Renal cortical epithelial cell (primary cell): ENCODE data around the gene TBC1D22A. TPM values are rescaled to one million over a fixed set of nuclear protein-coding genes. Genes with fewer than 3 reads are reported as not detected.

Experiments used
- DNase-seq: peaks from one replicate; pipeline ENCODE4 v3.0.0-alpha.2; 2011; ENCODE audit warnings: low read depth
- total RNA-seq: library from RNA; depleted of rRNA; stranded (reverse); fragments of >200 nt; gene quantifications from 2 replicates; pipeline ENCODE4 v1.2.3, GENCODE V29; 2014

TBC1D22A gene
- total RNA-seq, 1 donor from 2014 or later = 20.0 TPM

DNA sequence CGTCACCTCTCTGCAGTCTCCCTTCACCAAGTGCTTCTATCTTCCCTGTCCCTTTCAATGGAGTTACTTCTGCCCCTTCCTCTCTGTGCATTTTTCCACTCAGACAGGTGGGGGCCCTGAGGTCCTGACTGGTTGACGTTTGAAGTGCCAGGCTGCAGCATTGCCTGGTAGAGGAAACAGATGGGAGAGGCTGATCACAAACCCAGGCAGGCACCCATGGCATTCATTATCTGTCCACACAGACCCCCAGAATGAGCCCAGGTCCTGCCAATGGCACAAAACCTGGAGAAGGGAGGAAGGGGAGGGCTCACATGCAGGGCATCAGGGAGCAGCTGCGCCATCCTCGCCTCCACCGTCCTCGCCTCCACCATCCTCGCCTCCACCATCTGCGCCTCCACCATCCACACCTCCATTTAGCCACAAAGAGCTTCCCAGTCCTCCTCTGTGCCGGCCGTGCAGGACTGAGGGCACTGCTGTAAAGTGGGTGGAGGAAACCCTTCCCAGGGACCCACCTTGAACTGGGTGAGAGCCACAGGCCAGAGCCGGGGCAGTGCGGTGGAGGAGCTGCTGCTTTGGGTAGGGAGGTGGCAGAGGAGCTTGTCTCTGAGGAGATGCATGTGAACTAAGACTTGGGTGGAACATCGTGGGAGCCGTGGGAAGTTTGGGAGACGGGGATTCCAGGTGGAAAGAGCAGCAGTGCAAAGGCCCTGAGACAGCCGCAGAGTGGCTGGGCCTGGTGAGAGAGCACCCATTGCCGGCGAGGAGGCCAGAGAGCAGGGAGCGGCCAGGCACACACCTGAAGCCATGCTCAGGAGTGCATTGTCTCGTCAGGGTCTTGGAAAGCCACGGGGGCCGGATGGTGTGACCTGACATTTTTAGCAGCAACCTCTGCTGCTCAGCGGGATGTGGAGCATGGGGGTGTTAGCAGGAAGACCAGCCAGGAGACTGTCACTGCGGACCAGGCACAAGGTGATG lies 145.1 kb downstream of the TBC1D22A start:
- no peak for DNase-seq

GRCh38 chr22:46908641-46909107 lies 146.2 kb downstream of the TBC1D22A start:
- no peak for DNase-seq

DNA sequence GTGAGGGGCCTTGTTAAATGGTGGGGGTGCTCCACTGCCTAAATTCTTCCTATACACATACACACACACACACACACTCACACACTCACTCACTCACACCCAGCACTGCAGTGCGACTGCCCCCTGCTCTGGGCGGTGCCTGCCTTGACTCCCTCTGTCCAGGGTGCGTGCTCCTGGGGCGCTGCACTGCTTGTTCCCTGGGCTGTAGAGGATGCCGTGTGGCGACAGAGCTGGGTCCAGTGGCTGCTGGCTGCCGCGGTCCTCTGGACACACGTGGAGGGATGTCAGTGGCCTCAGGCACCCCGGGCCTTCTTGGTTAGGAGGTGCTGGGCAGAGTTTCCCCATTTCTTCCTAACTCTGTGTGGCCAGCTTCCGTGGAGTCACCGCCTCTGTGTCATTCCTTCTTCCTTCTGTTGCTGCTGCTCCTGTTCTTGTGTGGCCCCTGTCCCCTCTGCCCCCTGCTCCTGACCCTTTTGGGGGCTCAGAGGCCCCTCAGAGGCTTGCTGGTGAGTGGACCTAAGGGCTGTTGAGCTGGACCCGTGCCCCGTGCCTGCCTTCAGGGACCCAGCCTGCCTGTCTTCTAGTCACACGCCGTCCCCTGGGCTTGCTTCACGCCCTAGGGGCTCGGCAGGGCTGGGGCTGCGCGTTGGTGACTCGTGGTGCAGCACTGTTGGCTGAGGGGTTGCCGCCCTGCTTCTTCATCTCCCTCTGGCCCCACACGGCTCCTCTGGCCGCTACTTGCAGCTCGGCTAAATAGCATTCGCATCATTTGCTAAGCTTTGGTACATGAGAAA lies 147.0 kb downstream of the TBC1D22A start:
- DNase-seq = no peak

GRCh38 chr22:46910624-46911023 lies 148.2 kb downstream of the TBC1D22A start:
- DNase-seq = no peak

GRCh38 chr22:46911346-46911745 lies 148.9 kb downstream of the TBC1D22A start:
- DNase-seq = no peak

DNA sequence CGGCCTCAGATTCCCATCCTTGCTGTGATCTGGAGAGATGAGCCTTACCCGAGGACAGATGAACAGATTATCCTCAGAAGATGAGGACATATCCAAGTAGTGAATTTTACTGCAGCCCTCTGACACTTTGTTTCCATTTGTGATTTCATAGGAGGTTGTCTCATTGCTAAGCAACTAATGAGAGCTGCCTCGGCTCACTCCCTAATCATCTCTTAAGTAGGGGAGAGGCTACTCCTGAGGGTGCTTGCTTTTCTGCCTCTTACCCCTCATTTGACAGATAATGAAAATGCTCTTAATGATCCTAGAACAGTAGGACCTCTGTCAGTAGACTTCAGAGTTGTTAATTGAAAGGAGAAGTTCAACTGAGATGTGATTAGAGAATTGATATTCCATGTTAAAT lies 150.9 kb downstream of the TBC1D22A start:
- no peak for DNase-seq

DNA sequence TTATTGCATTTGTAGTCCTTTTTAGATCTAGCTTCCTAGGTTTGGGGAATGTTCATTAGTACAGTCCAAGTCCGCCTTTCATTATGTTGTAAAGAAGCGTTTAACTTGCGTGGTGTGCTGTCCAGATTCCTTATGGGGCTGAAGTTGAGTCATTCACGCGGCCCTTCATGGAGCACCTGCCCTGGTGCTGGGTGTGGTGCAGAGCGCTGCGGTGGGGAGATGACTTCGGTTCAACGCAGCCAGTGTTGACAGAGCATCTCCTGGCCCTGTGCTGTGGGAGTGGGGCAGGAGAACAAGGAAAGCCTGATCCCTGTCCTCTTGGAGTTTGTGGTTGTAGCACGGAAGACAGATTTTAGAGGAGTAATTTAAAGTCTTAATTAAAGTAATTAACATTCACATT lies 152.0 kb downstream of the TBC1D22A start:
- DNase-seq = no peak

- no peak for DNase-seq
Measured at GRCh38 chr22:46914916-46915894, 152.8 kb downstream of the TBC1D22A start.

GRCh38 chr22:46915950-46916730 lies 153.7 kb downstream of the TBC1D22A start:
- no peak for DNase-seq

DNA sequence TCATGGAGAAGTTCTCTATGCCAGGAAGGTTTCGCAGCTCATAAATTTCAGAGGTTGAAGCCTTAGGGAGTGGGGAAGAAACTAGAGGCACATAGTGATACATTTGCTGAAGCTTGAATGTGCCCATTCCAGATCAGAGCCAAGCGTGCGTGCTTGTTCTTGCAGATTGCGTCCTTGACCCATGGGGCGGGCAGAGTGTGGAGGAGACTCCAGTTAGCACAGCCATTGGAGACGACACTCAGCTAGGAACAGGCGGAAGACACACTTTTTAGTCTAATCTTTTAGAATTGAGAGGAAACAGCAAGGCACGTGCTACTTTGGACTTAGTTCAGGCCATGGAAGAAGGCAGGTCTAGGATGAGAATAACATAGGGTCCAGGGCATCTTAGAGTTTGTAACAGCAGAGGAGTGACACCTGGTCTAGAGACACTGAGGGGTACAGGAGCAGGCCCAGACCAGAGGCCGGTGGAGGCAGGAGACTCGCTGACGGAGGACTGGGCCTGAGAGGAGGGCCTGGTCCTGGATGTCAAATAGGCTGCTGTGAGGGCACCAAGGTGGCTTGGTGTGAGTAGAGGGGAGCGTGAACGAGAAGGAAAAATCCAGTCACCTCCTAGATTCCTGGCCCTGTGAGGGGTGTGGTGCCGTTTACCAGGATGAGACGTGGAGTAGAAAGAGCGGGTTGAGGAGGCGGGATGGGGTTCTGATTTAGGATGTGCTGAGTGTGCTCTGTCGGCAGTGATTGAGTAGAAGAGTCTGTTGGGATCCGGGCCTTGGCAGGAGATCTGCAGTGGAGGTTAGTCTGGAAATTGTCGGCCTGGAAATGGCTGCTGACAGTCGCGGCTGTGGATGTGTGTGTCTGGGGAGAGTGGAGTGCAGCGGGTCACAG lies 154.7 kb downstream of the TBC1D22A start:
- no peak for DNase-seq

DNA sequence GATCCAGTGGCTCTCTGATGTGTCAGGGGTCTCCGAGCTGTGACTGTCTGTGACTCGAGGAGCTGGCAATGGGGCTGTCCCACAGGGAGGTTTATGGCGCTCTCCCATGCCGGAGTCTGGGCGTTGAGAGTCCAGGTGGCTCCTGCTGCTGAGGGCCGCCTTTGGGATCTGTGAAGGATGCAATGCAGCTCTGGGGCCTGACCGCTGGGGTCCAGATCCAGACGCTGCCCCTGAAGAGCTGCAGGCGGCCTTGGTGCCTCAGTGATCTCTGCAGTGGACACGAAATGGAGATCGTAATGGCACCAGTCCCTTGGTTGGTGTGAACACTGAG lies 155.3 kb downstream of the TBC1D22A start:
- no peak for DNase-seq

DNA sequence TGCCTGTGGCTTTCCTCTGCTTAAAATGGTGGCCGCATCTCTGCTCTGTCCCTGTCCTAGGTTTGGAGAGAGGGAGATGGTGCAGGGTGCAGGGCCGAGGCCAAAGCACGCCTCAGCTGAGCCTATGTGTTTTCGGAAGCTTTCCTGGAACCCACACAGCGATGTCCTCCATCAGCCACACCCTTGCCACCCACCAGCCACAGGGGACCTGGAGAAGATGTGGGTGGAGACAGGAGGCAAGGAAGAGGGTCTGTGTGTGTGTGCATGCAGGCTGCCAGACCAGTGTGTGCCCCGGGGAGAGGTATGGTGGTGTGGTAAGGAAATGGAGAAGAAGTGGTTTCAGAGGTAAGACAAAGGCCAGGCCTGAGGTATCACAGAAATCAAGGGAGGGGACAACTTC lies 155.7 kb downstream of the TBC1D22A start:
- no peak for DNase-seq

GRCh38 chr22:46922037-46922436 lies 159.6 kb downstream of the TBC1D22A start:
- DNase-seq = no peak

DNA sequence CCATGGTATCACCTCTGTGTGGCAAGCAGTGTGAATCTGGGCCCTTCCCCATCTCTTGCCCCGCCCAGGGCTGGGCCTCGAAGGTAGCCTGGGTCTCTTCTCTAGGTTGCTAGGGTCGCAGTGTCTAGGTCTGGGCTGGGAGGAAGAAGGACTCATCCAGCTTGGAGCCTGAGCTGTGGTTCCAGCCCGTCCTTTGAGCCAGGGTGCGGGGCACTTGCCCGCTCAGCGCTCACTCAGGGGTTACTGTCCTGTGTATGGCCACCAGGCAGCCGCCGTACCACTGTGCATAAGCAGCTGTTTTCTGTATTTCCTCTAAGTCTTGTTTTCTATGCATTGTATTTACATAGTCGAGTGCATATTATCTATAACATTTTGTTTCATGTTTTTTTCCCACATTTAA lies 160.9 kb downstream of the TBC1D22A start:
- no peak for DNase-seq

- DNase-seq = no peak
Measured at GRCh38 chr22:46925818-46926217, 163.4 kb downstream of the TBC1D22A start.

DNA sequence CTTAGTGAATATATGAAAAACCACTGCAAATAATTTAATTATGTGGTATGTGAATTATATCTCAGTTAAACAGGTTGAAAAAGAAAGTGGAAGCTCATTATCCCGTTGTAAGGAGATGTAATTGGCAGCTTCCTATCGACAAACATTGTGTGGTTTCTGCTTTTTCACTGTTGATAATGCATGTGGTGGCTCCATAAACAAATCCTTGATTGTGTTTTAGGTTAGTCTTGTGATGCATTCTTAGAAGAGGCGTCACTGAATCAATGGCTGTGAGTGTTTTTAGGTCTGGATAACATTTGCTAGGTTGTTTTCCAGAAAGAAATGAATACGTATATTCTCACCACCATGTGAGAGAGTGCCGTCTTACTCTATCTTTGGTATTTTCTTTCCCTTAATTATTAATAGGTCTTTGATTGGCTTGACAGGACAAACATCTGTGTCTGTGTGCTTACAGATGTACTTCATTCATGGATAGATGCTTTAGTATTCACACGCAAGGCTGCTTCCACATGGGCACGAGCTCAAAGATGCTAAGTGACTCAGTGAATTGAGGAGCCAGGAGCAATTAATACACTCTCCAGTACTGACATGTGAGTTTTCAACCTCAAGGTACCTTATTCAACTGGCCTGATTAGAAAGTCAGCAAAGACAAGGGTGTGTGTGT lies 166.7 kb downstream of the TBC1D22A start:
- DNase-seq = no peak

GRCh38 chr22:46929710-46930204 lies 167.3 kb downstream of the TBC1D22A start:
- DNase-seq = peak; percentile 81

DNA sequence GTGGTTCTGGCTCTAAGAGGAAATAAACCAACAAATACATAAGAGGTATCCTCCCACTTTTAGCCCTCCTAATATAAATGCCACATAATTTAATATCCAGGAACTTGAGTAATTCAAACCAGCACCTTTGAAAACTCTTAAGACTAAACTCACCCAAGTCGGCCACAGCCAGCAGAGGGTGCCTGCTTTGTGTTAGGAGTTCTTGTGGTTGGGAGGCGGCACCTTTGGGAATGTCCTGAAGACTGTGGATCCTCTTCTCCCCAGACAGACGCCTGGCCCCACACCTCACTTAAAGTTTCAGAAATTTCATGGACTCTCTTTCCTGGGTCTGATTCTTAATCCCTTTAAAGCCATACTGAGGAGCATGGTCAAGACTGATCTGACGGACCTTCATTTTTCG lies 169.0 kb downstream of the TBC1D22A start:
- DNase-seq = peak; percentile 19

DNA sequence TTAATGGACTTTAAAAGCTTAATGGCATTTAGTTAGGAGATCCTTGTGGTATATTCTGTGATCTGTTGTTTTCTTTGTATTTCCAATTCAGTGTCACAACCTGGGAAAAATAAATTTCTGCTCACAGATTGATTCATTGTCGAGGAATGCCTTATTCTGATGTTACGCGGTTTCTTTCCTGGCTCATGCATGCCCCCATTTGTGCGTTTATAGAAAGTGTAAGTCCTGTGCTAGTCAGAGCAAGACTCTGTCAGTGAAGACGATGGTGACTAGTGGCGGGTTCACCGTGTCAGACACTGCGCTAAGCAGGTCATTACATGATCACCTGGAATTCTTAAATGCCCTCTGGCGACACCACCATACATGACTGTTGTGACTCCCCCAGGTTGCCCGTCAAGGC lies 169.4 kb downstream of the TBC1D22A start:
- peak; percentile 11 for DNase-seq
